Hematopoietic multipotent progenitor cell (in vitro differentiated cells): ENCODE measurements around the gene CCL2. TPM values are rescaled to one million over a fixed set of nuclear protein-coding genes. Genes with fewer than 3 reads are reported as not detected.

ENCODE experiments used
- total RNA-seq: library from RNA; depleted of rRNA; stranded (reverse); fragments of >200 nt; gene quantifications from one replicate; pipeline ENCODE4 v1.2.3, GENCODE V29; 2012

The CCL2 gene
- total RNA-seq, 1 donor: under 0.01 TPM

Other genes starting within 250 kb of the CCL2 start
- not detected for gene CCL7, start 14.9 kb downstream of the CCL2 start, total RNA-seq
- gene CCL11, start 30.5 kb downstream of the CCL2 start, total RNA-seq: not detected
- gene CCL8, start 64.2 kb downstream of the CCL2 start, total RNA-seq: not detected
- gene CCL13, start 101.2 kb downstream of the CCL2 start, total RNA-seq: not detected
- gene CCL1, start 107.9 kb downstream of the CCL2 start, total RNA-seq: not detected